Hematopoietic multipotent progenitor cell treated with erythropoietin and hydrocortisone succinate and interleukin-3 and kit ligand, for 8 days (in vitro differentiated cells): ENCODE results near the gene HDDC3.

ENCODE experiments used
- DNase-seq: peaks from one replicate; pipeline ENCODE4 v3.0.0-alpha.2; 2015

Gene HDDC3

DNA sequence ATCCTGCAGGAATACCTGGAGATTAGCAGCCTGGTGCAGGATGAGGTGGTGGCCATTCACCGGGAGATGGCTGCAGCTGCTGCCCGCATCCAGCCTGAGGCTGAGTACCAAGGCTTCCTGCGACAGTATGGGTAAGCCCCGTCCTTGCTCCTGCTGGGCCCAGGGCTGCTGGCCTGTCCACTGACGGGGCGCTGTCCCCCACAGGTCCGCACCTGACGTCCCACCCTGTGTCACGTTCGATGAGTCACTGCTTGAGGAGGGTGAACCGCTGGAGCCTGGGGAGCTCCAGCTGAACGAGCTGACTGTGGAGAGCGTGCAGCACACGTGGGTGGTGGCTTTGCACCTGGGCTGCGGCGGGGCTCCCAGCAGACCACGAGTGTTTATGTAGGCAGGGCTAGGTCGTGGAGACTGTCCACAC, 43.0 kb downstream of the HDDC3 start:
- no peak for DNase-seq

DNA sequence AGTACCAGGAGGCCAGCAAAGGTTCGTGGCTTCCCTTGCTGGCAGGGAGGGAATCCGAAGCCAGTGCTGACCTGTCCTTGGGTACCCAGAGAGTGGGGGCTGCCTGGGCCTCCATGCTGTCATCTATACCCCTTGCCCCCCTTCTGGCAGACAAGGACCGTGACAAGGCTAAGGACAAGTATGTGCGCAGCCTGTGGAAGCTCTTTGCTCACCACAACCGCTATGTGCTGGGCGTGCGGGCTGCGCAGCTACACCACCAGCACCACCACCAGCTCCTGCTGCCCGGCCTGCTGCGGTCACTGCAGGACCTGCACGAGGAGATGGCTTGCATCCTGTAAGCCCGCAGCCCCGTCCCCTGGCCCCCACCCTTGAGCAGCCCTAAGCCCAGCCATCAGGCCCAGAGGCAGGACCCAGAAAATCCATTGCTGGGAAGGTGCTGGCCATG, 45.3 kb downstream of the HDDC3 start:
- DNase-seq = no peak

- no peak for DNase-seq
Observed at GRCh38 chr15:90886291-90886614, 46.1 kb downstream of the HDDC3 start.

- peak; percentile 86 for DNase-seq
Observed at GRCh38 chr15:90885432-90886290, 46.7 kb downstream of the HDDC3 start.

- DNase-seq = no peak
Observed at GRCh38 chr15:90884719-90885431, 47.5 kb downstream of the HDDC3 start.

GRCh38 chr15:90883976-90884718, 48.2 kb downstream of the HDDC3 start, which contains the start of gene FES:
TSS of gene FES (plus strand) at chr15:90884504. CDS start at chr15:90885046, 542 bp downstream.
- peak; percentile 54 for DNase-seq

DNA sequence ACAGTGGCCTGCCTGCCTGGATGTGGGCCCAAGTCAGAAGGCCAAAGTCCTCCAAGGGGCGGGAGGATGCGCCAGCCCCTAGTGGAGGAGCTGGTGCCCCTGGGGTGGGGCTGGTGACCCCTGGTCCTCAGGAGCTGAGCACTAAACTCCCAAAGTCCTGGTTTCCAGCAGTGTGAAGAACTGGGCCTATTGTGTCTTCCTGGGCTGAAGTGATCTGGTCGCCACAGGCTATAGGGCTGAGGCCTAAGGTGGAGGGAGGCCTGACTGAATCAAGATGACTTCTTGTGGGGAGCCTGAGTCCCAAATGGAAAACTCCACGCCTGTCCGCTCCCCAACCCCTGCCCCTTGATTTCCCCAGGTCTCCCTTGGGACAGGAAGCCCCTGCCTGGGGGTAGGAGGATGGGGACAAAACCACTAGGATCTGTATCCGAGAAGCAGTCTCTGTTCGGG, 48.8 kb downstream of the HDDC3 start:
- DNase-seq = peak; percentile 22

DNA sequence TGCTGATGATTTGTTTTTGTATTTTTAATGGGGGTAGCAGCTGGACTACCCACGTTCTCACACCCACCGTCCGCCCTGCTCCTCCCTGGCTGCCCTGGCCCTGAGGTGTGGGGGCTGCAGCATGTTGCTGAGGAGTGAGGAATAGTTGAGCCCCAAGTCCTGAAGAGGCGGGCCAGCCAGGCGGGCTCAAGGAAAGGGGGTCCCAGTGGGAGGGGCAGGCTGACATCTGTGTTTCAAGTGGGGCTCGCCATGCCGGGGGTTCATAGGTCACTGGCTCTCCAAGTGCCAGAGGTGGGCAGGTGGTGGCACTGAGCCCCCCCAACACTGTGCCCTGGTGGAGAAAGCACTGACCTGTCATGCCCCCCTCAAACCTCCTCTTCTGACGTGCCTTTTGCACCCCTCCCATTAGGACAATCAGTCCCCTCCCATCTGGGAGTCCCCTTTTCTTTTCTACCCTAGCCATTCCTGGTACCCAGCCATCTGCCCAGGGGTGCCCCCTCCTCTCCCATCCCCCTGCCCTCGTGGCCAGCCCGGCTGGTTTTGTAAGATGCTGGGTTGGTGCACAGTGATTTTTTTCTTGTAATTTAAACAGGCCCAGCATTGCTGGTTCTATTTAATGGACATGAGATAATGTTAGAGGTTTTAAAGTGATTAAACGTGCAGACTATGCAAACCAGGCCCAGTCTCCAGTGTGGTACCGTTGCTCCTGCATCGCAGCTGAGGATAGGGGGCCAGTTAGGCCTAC, 49.4 kb downstream of the HDDC3 start:
- no peak for DNase-seq

GRCh38 chr15:90881978-90882721, 50.2 kb downstream of the HDDC3 start:
- no peak for DNase-seq

DNA sequence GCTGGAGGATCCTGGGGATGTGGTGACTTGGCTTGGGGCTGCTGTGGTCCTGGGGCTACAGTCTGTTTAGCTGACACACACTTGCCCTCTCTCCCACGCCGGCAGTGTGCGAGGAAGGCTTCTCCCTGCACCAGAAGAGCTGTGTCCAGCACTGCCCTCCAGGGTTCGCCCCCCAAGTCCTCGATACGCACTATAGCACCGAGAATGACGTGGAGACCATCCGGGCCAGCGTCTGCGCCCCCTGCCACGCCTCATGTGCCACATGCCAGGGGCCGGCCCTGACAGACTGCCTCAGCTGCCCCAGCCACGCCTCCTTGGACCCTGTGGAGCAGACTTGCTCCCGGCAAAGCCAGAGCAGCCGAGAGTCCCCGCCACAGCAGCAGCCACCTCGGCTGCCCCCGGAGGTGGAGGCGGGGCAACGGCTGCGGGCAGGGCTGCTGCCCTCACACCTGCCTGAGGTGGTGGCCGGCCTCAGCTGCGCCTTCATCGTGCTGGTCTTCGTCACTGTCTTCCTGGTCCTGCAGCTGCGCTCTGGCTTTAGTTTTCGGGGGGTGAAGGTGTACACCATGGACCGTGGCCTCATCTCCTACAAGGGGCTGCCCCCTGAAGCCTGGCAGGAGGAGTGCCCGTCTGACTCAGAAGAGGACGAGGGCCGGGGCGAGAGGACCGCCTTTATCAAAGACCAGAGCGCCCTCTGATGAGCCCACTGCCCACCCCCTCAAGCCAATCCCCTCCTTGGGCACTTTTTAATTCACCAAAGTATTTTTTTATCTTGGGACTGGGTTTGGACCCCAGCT, 51.0 kb downstream of the HDDC3 start:
- no peak for DNase-seq

- no peak for DNase-seq
Observed at GRCh38 chr15:90880381-90881145, 51.8 kb downstream of the HDDC3 start.
